AG04449 (cell line): Measurements from ENCODE around the gene TNNI2.

Experiments used
- CTCF ChIA-PET: fragments of 350-600 bp; formaldehyde crosslinking; extraction: SDS; loops from one replicate; lab custom pipeline; 2021; ENCODE audit warnings: antibody characterized with exemption; lab: Yijun Ruan, JAX
- POLR2A ChIA-PET: fragments of 400-600, 350-600 bp; formaldehyde crosslinking; extraction: SDS; loops from one replicate; lab custom pipeline; 2020; ENCODE audit warnings: antibody characterized with exemption, inconsistent platforms; lab: Yijun Ruan, JAX
- DNase-seq: peaks from one replicate; pipeline ENCODE4 v3.0.0-alpha.2; 2010; ENCODE audit warnings: low read depth, low spot score
- H3K4me3 ChIP-seq: 2 replicates; pipeline ENCODE4 v1.5.1; 2011; ENCODE audit warnings: low read depth, mild to moderate bottlenecking, control low read depth, low read length
- CTCF ChIP-seq: IDR thresholded peaks from one replicate; pipeline ENCODE4 v1.5.1; 2011; ENCODE audit warnings: mild to moderate bottlenecking, moderate library complexity, low read length, control low read depth, inconsistent platforms; ENCODE audit not compliant: insufficient read depth; ENCODE audit errors: missing control alignments

TNNI2 gene

GRCh38 chr11:1843098-1843473, 4.3 kb downstream of the TNNI2 start:
- no peak for TF ChIP-seq CTCF
- ChIA-PET CTCF (interaction anchor here (1.1 to 2.6 kb wide), 4 partner anchors 10 to 308 kb away, joined by 4 to 12 read pairs (median 5); no protein-coding TSS in a partner anchor), POLR2A (no interaction called here)
- no peak overlapping the region for H3K4me3 ChIP-seq
- no peak for DNase-seq

- DNase-seq, result no peak
- CTCF ChIA-PET, result interaction anchor here (1.4 to 2.6 kb wide), 3 partner anchors 10 to 150 kb away, joined by 4 to 12 read pairs (median 5); no protein-coding TSS in a partner anchor
- POLR2A ChIA-PET, result no interaction called here
- TF ChIP-seq CTCF, result no peak
- no peak overlapping the region for H3K4me3 ChIP-seq
Observed at GRCh38 chr11:1843796-1844195, 5.0 kb downstream of the TNNI2 start.

- ChIA-PET POLR2A (no interaction called here), CTCF (no interaction called here)
- H3K4me3 ChIP-seq, result no peak overlapping the region
Observed at GRCh38 chr11:1844221-1845094, 5.7 kb downstream of the TNNI2 start.

GRCh38 chr11:1845095-1845429, 6.3 kb downstream of the TNNI2 start:
- H3K4me3 ChIP-seq, result no peak overlapping the region
- POLR2A ChIA-PET, result no interaction called here
- DNase-seq, result no peak
- CTCF ChIA-PET, result interaction anchor here (3.4 kb wide), 1 partner anchor 11 kb away, joined by 21 read pairs; the partner anchor contains the start of gene SYT8
- no peak for TF ChIP-seq CTCF

More at GRCh38 chr11:1844221-1845094, 5.7 kb downstream of the TNNI2 start:
- no peak for TF ChIP-seq CTCF
- no peak for DNase-seq

GRCh38 chr11:1845561-1846452, 7.0 kb downstream of the TNNI2 start:
- DNase-seq, result no peak
- ChIA-PET CTCF (interaction anchor here (1.0 to 5.3 kb wide), 4 partner anchors 9 to 193 kb away, joined by 3 to 33 read pairs (median 16); partner anchors contain the start of gene SYT8), POLR2A (no interaction called here)
- no peak for TF ChIP-seq CTCF
- H3K4me3 ChIP-seq, result no peak overlapping the region
